H9 (cell line): ENCODE data around the gene ECHDC1. TPM values are rescaled to one million over a fixed set of nuclear protein-coding genes. Genes with fewer than 3 reads are reported as not detected.

Source experiments
- DNase-seq: peaks from one replicate; pipeline ENCODE4 v3.0.0-alpha.2; 2017
- H2AFZ ChIP-seq: one replicate; pipeline ENCODE4 v1.6.1; 2013; ENCODE audit warnings: mild to moderate bottlenecking, low read length, control low read depth, moderate library complexity
- H2AK5ac ChIP-seq: 2 replicates; pipeline ENCODE4 v1.6.1; 2013; ENCODE audit warnings: low read length, control low read depth, mixed read lengths; ENCODE audit not compliant: insufficient read length
- H2BK120ac ChIP-seq: one replicate; pipeline ENCODE4 v1.6.1; 2013; ENCODE audit warnings: low read depth, mild to moderate bottlenecking, low read length, control low read depth, inconsistent platforms; ENCODE audit not compliant: poor library complexity, severe bottlenecking
- H2BK12ac ChIP-seq: 2 replicates; pipeline ENCODE4 v1.6.1; 2013; ENCODE audit warnings: low read length, control low read depth, mixed read lengths, low read depth; ENCODE audit not compliant: insufficient read length
- H2BK15ac ChIP-seq: 2 replicates; pipeline ENCODE4 v1.6.1; 2013; ENCODE audit warnings: low read depth, low read length, control low read depth
- H2BK20ac ChIP-seq: one replicate; pipeline ENCODE4 v1.6.1; 2013; ENCODE audit warnings: low read depth, mild to moderate bottlenecking, low read length, control low read depth, inconsistent platforms; ENCODE audit not compliant: poor library complexity, severe bottlenecking
- H2BK5ac ChIP-seq: 2 replicates; pipeline ENCODE4 v1.6.1; 2013; ENCODE audit warnings: low read length, control low read depth, mixed read lengths; ENCODE audit not compliant: insufficient read length
- H3K14ac ChIP-seq: 2 replicates; pipeline ENCODE4 v1.6.1; 2013; ENCODE audit warnings: low read length, control low read depth; ENCODE audit not compliant: insufficient read depth
- H3K18ac ChIP-seq: 2 replicates; pipeline ENCODE4 v1.6.1; 2013; ENCODE audit warnings: low read depth, mild to moderate bottlenecking, mixed read lengths, low read length, control low read depth; ENCODE audit not compliant: insufficient read length
- H3K23ac ChIP-seq: 2 replicates; pipeline ENCODE4 v1.6.1; 2013; ENCODE audit warnings: low read length, control low read depth, mixed read lengths, low read depth; ENCODE audit not compliant: insufficient read length
- H3K23me2 ChIP-seq: 2 replicates; pipeline ENCODE4 v1.6.1; 2013; ENCODE audit warnings: low read depth, mild to moderate bottlenecking, mixed read lengths, low read length, control low read depth; ENCODE audit not compliant: insufficient read length, poor library complexity, severe bottlenecking
- H3K27ac ChIP-seq: 2 replicates; pipeline ENCODE4 v1.5.1; 2013; ENCODE audit warnings: low read length, control low read depth, mixed read lengths, low read depth; ENCODE audit not compliant: insufficient read length
- H3K27me3 ChIP-seq: 2 replicates; pipeline ENCODE4 v1.6.1; 2013; ENCODE audit warnings: low read length, control low read depth, inconsistent platforms; ENCODE audit not compliant: insufficient read depth
- H3K4ac ChIP-seq: 2 replicates; pipeline ENCODE4 v1.6.1; 2013; ENCODE audit warnings: low read depth, mild to moderate bottlenecking, control low read depth, inconsistent platforms, low read length, moderate library complexity
- H3K4me1 ChIP-seq: 2 replicates; pipeline ENCODE4 v1.6.1; 2013; ENCODE audit warnings: low read length, control low read depth, inconsistent platforms; ENCODE audit not compliant: insufficient read depth
- H3K4me2 ChIP-seq: 2 replicates; pipeline ENCODE4 v1.6.1; 2013; ENCODE audit warnings: low read length, control low read depth, mixed read lengths; ENCODE audit not compliant: insufficient read length, insufficient read depth
- H3K56ac ChIP-seq: 2 replicates; pipeline ENCODE4 v1.6.1; 2013; ENCODE audit warnings: low read depth, mild to moderate bottlenecking, mixed read lengths, low read length, control low read depth; ENCODE audit not compliant: insufficient read length
- H3K79me1 ChIP-seq: 2 replicates; pipeline ENCODE4 v1.6.1; 2013; ENCODE audit warnings: low read depth, mild to moderate bottlenecking, moderate library complexity, low read length, control low read depth, inconsistent platforms; ENCODE audit not compliant: insufficient read depth, poor library complexity, severe bottlenecking
- H3K79me2 ChIP-seq: 2 replicates; pipeline ENCODE4 v1.6.1; 2013; ENCODE audit warnings: low read length, control low read depth, inconsistent platforms; ENCODE audit not compliant: insufficient read depth
- H3K9ac ChIP-seq: 2 replicates; pipeline ENCODE4 v1.6.1; 2013; ENCODE audit warnings: low read length, control low read depth, mixed read lengths; ENCODE audit not compliant: insufficient read length; ENCODE audit errors: extremely low read depth
- H3K9me3 ChIP-seq: one replicate; pipeline ENCODE4 v1.6.1; 2013; ENCODE audit warnings: low read depth, low read length, inconsistent platforms; ENCODE audit not compliant: control insufficient read depth
- H3T11ph ChIP-seq: one replicate; pipeline ENCODE4 v1.6.1; 2013; ENCODE audit warnings: mild to moderate bottlenecking, low read length, control low read depth, inconsistent platforms
- H4K20me1 ChIP-seq: one replicate; pipeline ENCODE4 v1.6.1; 2013; ENCODE audit not compliant: control insufficient read depth, insufficient read length, insufficient read depth
- H4K5ac ChIP-seq: 2 replicates; pipeline ENCODE4 v1.6.1; 2013; ENCODE audit warnings: low read depth, mild to moderate bottlenecking, mixed read lengths, low read length, control low read depth; ENCODE audit not compliant: insufficient read length
- H4K8ac ChIP-seq: replicated peaks from 2 replicates; pipeline ENCODE4 v1.6.1; 2013; ENCODE audit warnings: low read length, control low read depth, mixed read lengths, low read depth; ENCODE audit not compliant: insufficient read length
- H4K91ac ChIP-seq: 2 replicates; pipeline ENCODE4 v1.6.1; 2013; ENCODE audit warnings: low read depth, mild to moderate bottlenecking, moderate library complexity, mixed read lengths, low read length, control low read depth; ENCODE audit not compliant: insufficient read length
- H3K27ac Mint-ChIP-seq, 3 experiments: 2 replicates in 2 of 3; 3 replicates in 1 of 3; pipeline ENCODE4 v1.8.0; 2020 to 2021; ENCODE audit warnings: mixed read lengths in 3 of 3, mild to moderate bottlenecking in 1 of 3, moderate library complexity in 1 of 3
- H3K27me3 Mint-ChIP-seq: 2 replicates; pipeline ENCODE4 v1.8.0; 2021; ENCODE audit warnings: low read depth, mild to moderate bottlenecking, moderate library complexity, mixed read lengths
- H3K36me3 Mint-ChIP-seq, 3 experiments: 2 replicates in 2 of 3; 3 replicates in 1 of 3; pipeline ENCODE4 v1.8.0; 2020 to 2021; ENCODE audit warnings: low read depth in 3 of 3, mixed read lengths in 3 of 3; ENCODE audit not compliant: insufficient read depth in 1 of 3
- H3K4me1 Mint-ChIP-seq, 2 experiments: 2 replicates each; pipeline ENCODE4 v1.8.0; 2020; ENCODE audit warnings: mixed read lengths in 2 of 2
- H3K4me3 Mint-ChIP-seq, 2 experiments: 2 replicates in 1 of 2; 3 replicates in 1 of 2; pipeline ENCODE4 v1.8.0; 2020 to 2021; ENCODE audit warnings: mild to moderate bottlenecking in 2 of 2, mixed read lengths in 2 of 2, moderate library complexity in 1 of 2
- H3K9me3 Mint-ChIP-seq, 2 experiments: 2 replicates in 1 of 2; 3 replicates in 1 of 2; pipeline ENCODE4 v1.8.0; 2020; ENCODE audit warnings: mild to moderate bottlenecking in 2 of 2, mixed read lengths in 2 of 2, moderate library complexity in 1 of 2
- CTCF ChIP-seq: fragments of 200-600 bp; sonication (generic); conservative IDR thresholded peaks from 3 replicates; pipeline ENCODE4 v1.8.0; 2021; ENCODE audit warnings: antibody characterized with exemption, mild to moderate bottlenecking
- WGBS: extraction: QIAGEN DNeasy Blood & Tissue Kit; methylation state at CpG from one replicate; pipeline ENCODE4 v1.1.7; 2013; ENCODE audit warnings: missing lambda C conversion rate, low lambda C conversion rate, mixed read lengths; ENCODE audit not compliant: insufficient read length; ENCODE audit errors: extremely low coverage; 5-methylcytosine and 5-hydroxymethylcytosine counted together
- total RNA-seq: library from RNA; stranded (reverse); gene quantifications from 2 replicates; pipeline ENCODE4 v1.2.1, GENCODE V29; 2021

The ECHDC1 gene
- total RNA-seq, 1 experiment from 2014 or later, result 47.8 TPM

DNA sequence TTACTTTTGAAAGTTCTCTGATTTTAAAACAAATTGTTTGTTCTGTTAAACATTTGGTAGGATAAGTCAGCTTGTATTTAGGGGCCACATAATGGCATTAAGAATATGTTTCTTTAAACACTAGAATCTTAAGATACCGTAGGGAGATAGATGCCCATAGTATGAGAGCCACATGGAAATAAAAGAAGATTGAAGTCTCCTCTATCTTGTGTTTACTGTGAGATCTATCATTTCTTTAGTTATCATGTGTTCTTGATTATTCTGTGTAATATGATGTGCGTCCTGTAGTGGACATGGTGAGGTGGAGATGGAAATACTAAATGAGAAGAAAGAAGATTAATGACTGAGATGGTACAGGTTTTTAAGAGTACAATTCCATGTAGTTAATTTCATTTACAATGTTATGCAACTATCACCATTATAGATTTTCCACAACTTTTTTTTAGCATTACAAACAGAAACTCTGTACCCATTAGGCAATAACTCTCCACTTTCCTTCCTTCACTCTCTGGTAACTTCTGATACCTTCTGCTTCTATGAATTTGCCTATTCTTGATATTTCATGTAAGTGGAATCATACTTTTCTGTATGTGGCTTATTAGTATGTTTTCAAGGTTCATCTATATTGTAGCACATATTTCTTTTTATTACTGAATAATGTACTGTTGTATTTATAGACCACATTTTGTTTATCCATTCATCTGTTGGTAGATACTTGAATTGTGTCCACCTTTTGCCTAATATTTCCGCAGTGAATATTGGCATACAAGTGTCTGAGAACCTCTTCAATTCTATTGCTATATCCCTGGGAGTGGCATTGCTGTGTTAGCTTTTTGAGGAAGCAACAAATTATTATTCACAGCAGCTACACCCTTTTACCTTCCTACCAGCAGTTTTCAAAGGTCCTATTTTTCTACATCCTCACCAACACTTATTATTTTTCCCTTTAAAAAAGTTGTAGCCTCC is 65.2 kb downstream of the ECHDC1 start:
- H3K56ac ChIP-seq, result no peak overlapping the region
- no peak overlapping the region for H3K14ac ChIP-seq
- peaks cover 2 to 12% of the 10 kb centered on the region in 2 experiments for H3K4me1 Mint-ChIP-seq
- H3K9ac ChIP-seq, result no peak overlapping the region
- H3K27me3 Mint-ChIP-seq, result no peaks in the 10 kb centered on the region
- no peaks in the 10 kb centered on the region for H3K4me1 ChIP-seq
- no peaks in the 10 kb centered on the region for H3K23me2 ChIP-seq
- no peak overlapping the region for H2BK120ac ChIP-seq
- H4K5ac ChIP-seq, result no peak overlapping the region
- H3K4me3 Mint-ChIP-seq, result no peak overlapping the region
- H4K8ac ChIP-seq, result no peak overlapping the region
- TF ChIP-seq CTCF, result no peak
- H2AK5ac ChIP-seq, result no peak overlapping the region
- no peak overlapping the region for H4K91ac ChIP-seq
- H3K4ac ChIP-seq, result no peak overlapping the region
- peaks cover 3% of the 10 kb centered on the region for H3K79me1 ChIP-seq
- peaks cover 10% of the 10 kb centered on the region; the same call in 1 of the 2 replicates for H3K79me2 ChIP-seq
- H3K9me3 ChIP-seq, result no peaks in the 10 kb centered on the region
- no peaks in the 10 kb centered on the region for H4K20me1 ChIP-seq
- H3K27me3 ChIP-seq, result no peaks in the 10 kb centered on the region
- DNase-seq, result no peak
- H3K27ac Mint-ChIP-seq, result no peak overlapping the region
- no peak overlapping the region for H2BK20ac ChIP-seq
- H3K4me2 ChIP-seq, result no peak overlapping the region
- no peak overlapping the region for H3K23ac ChIP-seq
- H2BK5ac ChIP-seq, result no peak overlapping the region
- H3K9me3 Mint-ChIP-seq, result no peaks in the 10 kb centered on the region
- no CpG with 5 or more reads among the region's 3 CpGs for WGBS
- H2BK12ac ChIP-seq, result no peak overlapping the region
- H2BK15ac ChIP-seq, result no peak overlapping the region
- no peak overlapping the region for H3K27ac ChIP-seq
- no peak overlapping the region for H2AFZ ChIP-seq
- H3T11ph ChIP-seq, result no peak overlapping the region
- peaks cover 7 to 17% (median 16%) of the 10 kb centered on the region in 3 experiments; a peak in 5 of 7 replicates for H3K36me3 Mint-ChIP-seq
- no peak overlapping the region for H3K18ac ChIP-seq
